Panc1 (cell line): Measurements from ENCODE around the gene SUGCT. TPM values are rescaled to one million over a fixed set of nuclear protein-coding genes. Genes with fewer than 3 reads are reported as not detected.

ENCODE experiments used
- ATAC-seq: fragments of 200-7000 bp; cut with Tn5 transposase; 2 replicates; pipeline ENCODE4 v1.9.1; 2020; ENCODE audit warnings: mild to moderate bottlenecking, moderate library complexity
- BruUV-seq: library from RNA; stranded (reverse); fragments of 400-500 nt; replicated peaks from 2 replicates; lab custom pipeline; 2021; lab: Mats Ljungman, UMichigan
- CTCF ChIA-PET: fragments of 300-600 bp; sonication (Branson Sonifier 250); formaldehyde crosslinking; loops from one replicate; lab custom pipeline; 2022; ENCODE audit warnings: antibody characterized with exemption; lab: Charles Lee
- POLR2A ChIA-PET: fragments of 300-600 bp; sonication (Branson Sonifier 250); formaldehyde crosslinking; loops from one replicate; lab custom pipeline; 2022; ENCODE audit warnings: antibody characterized with exemption; lab: Charles Lee
- DNase-seq: peaks from one replicate; pipeline ENCODE4 v3.0.0-alpha.2; 2010; ENCODE audit warnings: low read depth, low spot score
- H3K27ac ChIP-seq: 2 replicates; pipeline ENCODE4 v1.5.1; 2011; ENCODE audit warnings: mild to moderate bottlenecking, low read length, inconsistent platforms
- H3K27me3 ChIP-seq: fragments of 200-500 bp; sonication (Bioruptor generic); 2 replicates; pipeline ENCODE4 v1.6.0; 2014; ENCODE audit warnings: low read length, inconsistent platforms; ENCODE audit not compliant: control insufficient read depth, insufficient read depth
- H3K36me3 ChIP-seq: fragments of 200-500 bp; sonication (Bioruptor generic); 2 replicates; pipeline ENCODE4 v1.5.1; 2014; ENCODE audit warnings: inconsistent platforms, mild to moderate bottlenecking, low read length, moderate library complexity; ENCODE audit not compliant: control insufficient read depth, insufficient read depth
- H3K4me1 ChIP-seq: 2 replicates; pipeline ENCODE4 v1.5.1; 2011; ENCODE audit warnings: inconsistent platforms, mild to moderate bottlenecking, low read length, moderate library complexity; ENCODE audit not compliant: control insufficient read depth, insufficient read depth
- H3K4me3 ChIP-seq, 2 experiments: 2 replicates each; pipeline ENCODE4 v1.5.1; 2011 to 2012; ENCODE audit warnings: low read depth in 2 of 2, low read length in 2 of 2, mild to moderate bottlenecking in 2 of 2, inconsistent platforms in 1 of 2, moderate library complexity in 1 of 2
- H3K9me3 ChIP-seq: fragments of 200-500 bp; sonication (Bioruptor generic); 2 replicates; pipeline ENCODE4 v1.5.1; 2014; ENCODE audit warnings: low read depth, mild to moderate bottlenecking, inconsistent platforms, low read length, moderate library complexity; ENCODE audit not compliant: control insufficient read depth, insufficient read depth
- CTCF ChIP-seq: fragments of 450-650 bp; IDR thresholded peaks from 2 replicates; pipeline ENCODE4 v1.5.1; 2017; ENCODE audit warnings: mild to moderate bottlenecking
- POLR2AphosphoS5 ChIP-seq: IDR thresholded peaks from 2 replicates; pipeline ENCODE4 v1.6.1; 2012; ENCODE audit warnings: mild to moderate bottlenecking, low read depth, low read length, moderate library complexity
- REST ChIP-seq, 2 experiments: IDR thresholded peaks; 2 replicates each; pipeline ENCODE4 v1.6.1; 2011 to 2012; ENCODE audit warnings: low read depth in 2 of 2, control low read depth in 1 of 2, low read length in 1 of 2, mild to moderate bottlenecking in 1 of 2, moderate library complexity in 1 of 2; ENCODE audit not compliant: insufficient read depth in 1 of 2
- SIN3A ChIP-seq: IDR thresholded peaks from 2 replicates; pipeline ENCODE4 v1.6.1; 2012; ENCODE audit warnings: low read depth, mild to moderate bottlenecking, low read length, moderate library complexity, borderline replicate concordance; ENCODE audit not compliant: insufficient read depth
- TCF7L2 ChIP-seq: IDR thresholded peaks from 2 replicates; pipeline ENCODE4 v1.6.1; 2011; ENCODE audit warnings: mild to moderate bottlenecking, low read depth, low read length, inconsistent platforms
- in situ Hi-C: cut with HindIII; loops from 2 replicates; pipeline ENCODE4 v1.10.0; 2016; ENCODE audit warnings: low sequenced_read_pairs, low pct_unique_long_range_greater_than_20kb
- intact Hi-C: fragments of 100-400 bp; cut with micrococcal nuclease; formaldehyde crosslinking; loops from one replicate; pipeline ENCODE4 v1.10.0; 2022; ENCODE audit not compliant: unreplicated experiment
- total RNA-seq: library from RNA; stranded (reverse); gene quantifications from one replicate; pipeline ENCODE4 v1.2.1, GENCODE V29; 2021; ENCODE audit not compliant: unreplicated experiment

The SUGCT gene
- total RNA-seq, 1 experiment from 2014 or later: 3.1 TPM

DNA sequence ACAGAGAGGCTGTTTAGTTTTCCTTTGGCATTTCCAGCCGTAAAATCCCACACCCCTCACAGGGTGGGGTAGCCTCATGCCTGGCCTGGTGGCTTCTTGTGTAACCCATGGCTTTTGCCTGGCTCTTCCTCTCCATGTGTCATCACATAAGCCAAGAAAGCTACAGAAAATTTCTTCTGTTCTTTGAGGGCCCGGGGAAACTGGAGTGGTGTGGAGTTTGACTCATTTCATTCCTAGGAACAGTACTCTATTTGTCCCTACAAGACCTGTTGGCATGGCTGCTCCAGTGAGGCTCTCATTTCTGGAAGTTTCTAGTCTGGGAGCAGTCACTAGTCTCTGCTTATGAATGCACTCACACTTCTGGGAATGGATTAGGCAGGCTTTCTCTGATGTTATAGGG lies 523.9 kb downstream of the SUGCT start:
- no peaks in the 10 kb centered on the region for H3K4me1 ChIP-seq
- intact Hi-C loops (no loop called here), in situ Hi-C loops (no loop called here)
- BruUV-seq: no TSS peak
- ChIA-PET POLR2A (no interaction called here), CTCF (no interaction called here)
- H3K27me3 ChIP-seq: no peaks in the 10 kb centered on the region
- no peak for DNase-seq
- no peak overlapping the region for H3K27ac ChIP-seq
- no peaks in the 10 kb centered on the region for H3K9me3 ChIP-seq
- H3K4me3 ChIP-seq: no peak overlapping the region
- no peaks in the 10 kb centered on the region for H3K36me3 ChIP-seq
- TF ChIP-seq SIN3A (no peak), POLR2AphosphoS5 (no peak), CTCF (no peak), TCF7L2 (no peak), REST (IDR thresholded peaks at IDR 0.05; ENCODE audit: insufficient read depth in 1 of 2, low read depth in 2 of 2, low read length in 1 of 2) (no peak)
- ATAC-seq: no peak

DNA sequence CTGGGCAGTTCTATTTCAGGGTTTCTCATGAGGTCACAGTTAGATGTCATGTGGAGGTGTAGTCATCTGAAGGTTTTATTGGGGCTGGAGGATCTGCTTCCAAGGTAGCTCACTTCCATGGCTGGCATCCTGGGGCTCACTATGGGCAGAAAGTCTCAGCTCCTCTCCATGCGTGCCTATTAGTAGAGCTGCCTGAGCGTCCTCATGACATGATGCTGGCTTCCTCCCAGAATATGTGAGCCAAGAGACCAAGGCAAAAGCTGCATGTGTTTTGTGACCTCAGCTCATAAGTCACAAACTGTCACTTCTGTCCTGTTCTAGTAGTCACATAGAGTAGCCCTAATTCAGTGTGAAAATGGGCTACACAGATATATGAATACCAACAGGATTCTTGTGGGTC lies 524.4 kb downstream of the SUGCT start:
- intact Hi-C loops (no loop called here), in situ Hi-C loops (no loop called here)
- POLR2A ChIA-PET: no interaction called here
- CTCF ChIA-PET: no interaction called here
- DNase-seq (no peak), ATAC-seq (no peak)
- no peak overlapping the region for H3K27ac ChIP-seq
- no peaks in the 10 kb centered on the region for H3K27me3 ChIP-seq
- no peaks in the 10 kb centered on the region for H3K9me3 ChIP-seq
- H3K36me3 ChIP-seq: no peaks in the 10 kb centered on the region
- no peak for TF ChIP-seq SIN3A
- no peak for TF ChIP-seq TCF7L2
- no peak for TF ChIP-seq REST (IDR thresholded peaks at IDR 0.05; ENCODE audit: insufficient read depth in 1 of 2, low read depth in 2 of 2, low read length in 1 of 2)
- TF ChIP-seq CTCF: no peak
- no TSS peak for BruUV-seq
- no peaks in the 10 kb centered on the region for H3K4me1 ChIP-seq
- H3K4me3 ChIP-seq: no peak overlapping the region
